Ureter (tissue), 1 donor: ENCODE results near the gene AKT2. TPM values are rescaled to one million over a fixed set of nuclear protein-coding genes. Genes with fewer than 3 reads are reported as not detected.

Experiments used
- DNase-seq: peaks from one replicate; pipeline ENCODE4 v3.0.0-alpha.2; 2020; ENCODE audit warnings: low spot score
- total RNA-seq: library from RNA; stranded (reverse); gene quantifications from one replicate; pipeline ENCODE4 v1.2.4, GENCODE V29; 2023
- donor health status: DM: yes; HTN: yes; CAD: no.

The AKT2 gene
- total RNA-seq, 1 donor from 2014 or later = 128 TPM

DNA sequence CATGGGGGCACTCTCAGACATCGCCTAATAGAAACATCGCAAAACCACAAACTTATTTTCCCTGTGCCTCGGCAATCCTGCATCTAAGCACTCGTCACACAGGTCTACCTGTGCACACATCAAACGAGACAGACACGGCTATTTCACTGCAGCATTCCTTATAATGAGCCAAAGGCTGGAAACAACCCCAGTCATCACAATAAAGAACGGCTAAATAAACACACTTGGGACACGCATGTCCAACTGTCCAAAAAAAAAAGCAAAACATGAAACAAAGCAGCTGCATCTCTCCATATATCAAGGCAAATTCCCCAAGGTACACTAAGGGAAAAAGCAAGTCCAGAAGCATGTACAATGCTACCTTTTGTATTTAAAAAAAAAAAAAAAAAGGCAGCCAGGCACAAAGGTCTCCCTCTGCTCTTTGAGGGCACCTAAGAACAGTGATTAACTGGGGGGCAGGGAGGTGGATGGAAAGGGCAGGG, 31.5 kb downstream of the AKT2 start:
- DNase-seq = no peak

DNA sequence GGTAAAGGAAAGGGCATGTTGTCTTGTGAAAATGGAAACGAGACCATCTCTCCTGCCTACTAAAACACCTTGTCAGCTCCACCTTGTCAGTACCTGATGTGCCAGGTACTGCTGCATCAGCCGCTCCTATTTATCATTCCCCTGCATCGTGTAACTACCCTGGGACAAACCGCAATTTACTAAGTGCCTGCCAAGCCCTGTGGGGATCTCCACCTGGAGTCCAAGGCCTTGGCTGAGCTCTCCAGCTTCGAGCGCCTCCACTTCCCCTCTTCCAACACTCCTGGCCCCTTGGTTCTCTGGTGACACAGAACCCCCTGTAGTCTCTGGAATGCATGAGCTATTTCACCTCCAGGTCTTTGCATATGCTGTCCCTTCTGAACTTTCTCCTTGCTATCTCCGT, 32.8 kb downstream of the AKT2 start:
- no peak for DNase-seq

DNA sequence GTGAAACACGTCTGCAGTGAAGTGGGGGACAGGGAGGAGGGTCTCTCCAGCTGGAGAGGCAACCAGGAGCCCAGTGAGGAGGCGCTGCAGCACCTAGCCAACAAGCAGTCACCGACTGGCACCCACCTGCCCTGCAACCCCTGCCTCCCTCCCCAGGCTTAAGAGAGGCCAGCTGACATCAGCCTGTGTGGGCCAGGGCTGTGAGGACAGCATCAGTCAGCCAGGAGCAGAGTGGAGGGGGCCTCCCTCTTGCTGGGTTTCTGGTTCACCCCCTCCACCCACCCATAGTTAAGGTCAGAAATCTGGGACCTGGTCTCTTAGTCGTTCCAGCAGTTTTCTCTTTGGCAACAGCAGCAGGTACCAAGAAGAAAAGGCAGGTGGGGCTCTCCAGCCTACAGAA, 33.2 kb downstream of the AKT2 start:
- no peak for DNase-seq

DNA sequence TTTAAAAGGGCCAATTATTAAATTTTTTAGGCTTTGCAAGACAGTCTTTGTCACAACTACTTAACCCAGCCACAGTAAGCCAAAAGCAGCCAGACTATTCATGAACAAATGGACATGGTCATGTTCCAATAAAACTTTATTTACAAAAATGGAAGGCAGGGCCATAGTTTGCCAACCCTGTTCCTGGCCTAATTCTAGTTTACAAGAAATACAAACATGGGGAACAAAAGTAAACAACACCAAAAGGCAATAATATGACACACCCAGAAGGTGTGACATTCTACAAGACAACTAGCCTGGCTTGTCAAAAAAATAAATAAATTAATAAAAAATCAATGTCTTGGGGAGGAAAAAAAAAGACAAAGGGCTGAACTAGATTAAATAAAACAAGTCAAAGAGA, 33.9 kb downstream of the AKT2 start:
- DNase-seq = no peak

DNA sequence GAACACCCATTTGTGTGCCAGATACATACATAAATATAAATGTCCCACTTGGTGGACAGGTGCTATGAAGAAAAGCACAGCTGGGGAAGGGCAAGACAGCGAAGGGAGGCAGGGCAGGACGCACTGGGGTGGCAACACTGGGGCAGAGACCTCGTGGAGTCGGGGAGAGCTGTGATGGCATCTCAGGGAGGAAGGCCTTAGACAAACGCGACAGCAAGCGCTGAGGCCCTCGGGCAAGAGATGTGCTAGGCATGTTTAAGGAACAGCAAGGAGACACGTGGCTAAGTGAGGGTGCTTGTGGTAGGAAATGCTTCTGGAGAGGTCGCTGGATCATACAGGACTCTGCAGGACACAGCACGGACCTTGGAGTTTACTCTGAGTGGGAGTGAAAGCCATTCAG, 35.4 kb downstream of the AKT2 start:
- no peak for DNase-seq

DNA sequence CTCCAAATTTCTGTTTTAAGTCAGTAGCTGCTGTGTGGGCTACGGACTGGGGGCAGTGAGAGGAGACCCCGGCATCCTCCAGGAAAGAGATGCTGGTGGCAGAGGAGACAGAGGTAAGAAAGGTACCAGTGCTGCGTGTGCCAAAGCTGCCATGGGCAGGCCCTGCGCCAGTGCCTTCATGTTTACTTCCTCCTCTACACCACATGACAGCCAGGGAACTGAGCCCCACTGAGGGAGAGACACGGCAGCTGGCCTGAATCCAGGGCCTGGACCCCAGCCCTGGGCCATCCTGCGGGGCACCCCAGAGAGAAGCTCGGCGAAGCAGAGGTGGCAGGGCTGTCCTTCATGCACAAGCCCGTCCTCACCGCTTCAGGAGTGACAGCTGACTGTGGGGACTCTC, 35.9 kb downstream of the AKT2 start:
- no peak for DNase-seq

DNA sequence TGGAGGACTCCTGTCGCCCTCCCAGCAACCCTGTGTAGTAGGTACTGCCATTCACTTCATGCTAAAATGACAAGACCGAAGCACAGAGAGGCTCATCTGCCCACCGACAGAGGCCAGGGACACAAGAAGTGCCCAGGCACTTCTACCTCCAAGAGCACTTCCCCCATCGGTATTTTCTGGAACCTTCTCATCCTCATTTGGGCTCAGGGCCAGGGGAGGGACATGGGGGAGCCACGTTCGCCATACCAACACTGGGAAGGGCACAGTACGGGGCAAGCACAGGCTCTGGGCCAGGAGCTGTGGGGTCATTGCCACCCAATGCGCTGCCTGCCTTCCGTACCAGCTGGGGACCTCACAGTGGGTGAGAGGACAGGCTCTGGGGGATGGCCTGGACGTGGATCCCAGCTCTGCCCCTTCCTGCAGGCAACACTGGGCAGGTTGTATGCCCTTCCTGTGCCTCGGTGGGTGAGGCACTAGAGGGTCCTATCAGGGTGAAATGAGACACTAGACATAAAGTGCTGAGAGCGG, 37.3 kb downstream of the AKT2 start:
- DNase-seq = no peak

DNA sequence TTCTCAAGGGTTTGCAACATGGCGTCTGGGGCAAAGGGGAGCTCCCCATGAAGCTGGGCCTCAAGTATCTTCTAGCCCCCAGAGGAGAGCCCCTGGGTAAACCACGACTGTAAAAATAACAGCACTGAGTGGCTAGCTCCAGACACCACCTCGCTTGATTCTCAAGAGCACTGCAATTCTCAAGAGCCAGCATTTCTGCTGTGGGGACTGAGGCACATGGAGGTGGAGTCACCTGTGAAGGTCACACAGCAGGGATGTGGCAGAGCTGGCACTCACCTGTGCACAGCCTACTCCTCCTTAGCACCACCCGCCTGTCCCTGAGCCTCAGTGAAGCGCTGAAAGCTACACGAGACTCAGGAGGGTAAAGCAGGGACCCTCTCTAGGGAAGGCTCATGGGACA, 38.0 kb downstream of the AKT2 start:
- DNase-seq = no peak

DNA sequence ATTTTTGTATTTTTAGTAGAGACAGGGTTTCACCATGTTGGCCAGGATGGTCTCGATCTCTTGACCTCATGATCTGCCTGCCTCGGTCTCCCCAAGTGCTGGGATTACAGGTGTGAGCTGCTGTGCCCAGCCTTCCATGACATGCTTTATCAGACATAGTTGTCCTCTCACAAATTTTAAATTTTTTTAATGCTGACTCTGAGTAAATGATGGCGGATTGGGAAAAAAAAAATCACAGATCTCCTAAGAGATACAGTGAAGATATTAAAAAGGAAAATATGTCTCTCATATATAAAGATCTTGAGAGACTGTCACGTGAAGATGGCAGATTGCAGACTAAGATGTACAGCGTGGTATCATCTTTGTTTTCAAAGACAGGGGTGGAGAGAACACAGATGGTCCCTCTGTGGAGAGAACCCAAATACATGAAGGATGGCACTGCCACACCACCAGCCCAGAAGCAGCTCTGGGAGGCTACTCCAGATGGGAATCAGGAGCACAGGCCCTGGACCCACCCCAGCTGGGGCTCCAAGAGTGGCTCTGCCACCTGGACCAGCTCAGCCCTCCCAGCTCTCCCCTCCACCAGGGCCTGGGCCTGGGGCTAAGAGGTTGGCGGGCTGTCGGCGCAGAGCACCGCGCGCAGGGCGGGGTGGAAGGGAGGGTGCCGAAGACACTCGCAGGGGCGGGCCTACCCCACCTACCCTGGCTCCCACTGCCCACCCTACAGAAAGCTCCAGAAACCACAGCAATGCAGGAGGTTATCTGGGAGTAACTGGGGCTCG, 38.7 kb downstream of the AKT2 start:
- DNase-seq = no peak

DNA sequence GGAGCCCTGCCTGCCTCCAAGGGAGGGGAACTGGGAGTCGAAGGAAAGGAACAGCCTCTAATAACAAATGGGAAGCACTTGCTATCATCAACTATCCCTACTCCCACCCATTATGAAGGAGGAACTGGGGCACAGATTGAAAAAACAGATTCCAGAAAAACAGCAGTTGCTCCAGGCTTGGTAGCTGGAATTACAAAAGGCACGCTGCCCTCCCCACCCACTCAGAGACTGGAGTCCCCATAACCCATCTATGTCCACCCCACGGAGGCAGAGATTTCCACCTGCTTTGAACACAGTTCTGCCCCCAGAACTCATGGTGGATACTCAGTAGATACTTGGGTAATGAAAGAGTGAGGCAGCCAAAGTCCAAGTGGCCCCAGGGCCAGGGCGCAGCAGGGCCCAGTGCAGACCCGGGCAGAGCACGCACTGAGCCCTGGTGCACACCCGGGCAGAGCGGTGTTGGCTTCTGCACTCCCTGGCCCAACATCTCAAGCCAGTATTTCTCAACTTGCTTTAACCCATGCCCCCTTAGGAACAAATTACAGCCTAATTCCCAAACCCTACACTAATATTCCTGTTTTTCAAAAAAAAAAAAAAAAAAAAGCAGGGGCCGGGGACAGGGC, 39.5 kb downstream of the AKT2 start:
- DNase-seq = no peak

DNA sequence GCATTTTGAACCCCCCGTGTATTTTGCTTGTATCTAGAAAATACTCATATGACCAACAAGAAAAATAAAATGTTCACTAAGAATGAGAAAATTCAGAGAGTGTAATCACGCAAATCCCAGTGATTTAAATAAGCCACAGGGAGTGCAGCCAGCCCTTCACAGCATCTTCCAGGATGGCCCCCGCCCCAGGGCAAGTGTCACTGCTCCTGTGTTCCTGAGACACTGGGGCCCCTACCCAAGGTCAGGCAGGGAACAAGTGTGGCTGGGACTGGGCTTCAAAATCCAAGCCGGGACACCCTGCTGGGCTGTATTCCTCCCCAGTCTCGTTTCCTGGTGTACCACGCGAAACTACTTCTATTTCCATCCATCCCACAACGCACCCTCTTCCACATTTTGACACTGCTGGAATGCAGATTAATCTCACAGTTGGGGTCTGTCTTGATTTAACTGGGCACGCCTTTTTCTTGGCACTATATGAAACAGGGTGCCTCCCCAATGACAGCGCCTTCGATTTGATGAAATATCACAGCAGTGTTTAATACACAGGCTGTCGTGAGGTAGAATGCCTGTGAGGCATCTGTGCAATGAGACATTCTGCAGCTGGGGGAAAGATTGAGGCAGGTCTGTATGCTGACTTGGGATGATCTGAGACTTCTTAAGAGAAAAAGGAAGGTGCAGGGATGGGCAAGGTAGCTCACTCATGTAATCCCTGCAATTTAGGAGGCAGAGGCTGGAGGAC, 40.4 kb downstream of the AKT2 start:
- DNase-seq = no peak

DNA sequence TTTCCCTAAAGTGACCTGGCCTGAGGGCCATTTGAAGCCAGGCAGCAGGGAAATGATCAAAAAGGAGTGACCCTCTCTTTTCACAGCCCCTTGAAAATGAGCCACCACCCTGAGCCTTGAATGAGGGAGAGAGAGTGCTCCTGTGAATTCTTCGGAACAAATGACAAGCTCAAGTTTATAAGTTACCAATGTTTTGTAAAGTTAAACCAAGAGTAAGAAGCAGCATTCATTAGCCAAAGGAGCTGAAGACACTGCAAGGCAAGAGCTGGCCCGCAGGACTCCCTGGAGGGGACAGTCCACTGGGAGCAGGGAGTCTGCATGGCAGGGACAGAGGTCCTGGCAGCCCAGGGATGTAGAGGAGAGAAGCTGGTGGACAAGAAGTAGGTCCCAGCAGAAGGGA, 42.0 kb downstream of the AKT2 start:
- DNase-seq = no peak

DNA sequence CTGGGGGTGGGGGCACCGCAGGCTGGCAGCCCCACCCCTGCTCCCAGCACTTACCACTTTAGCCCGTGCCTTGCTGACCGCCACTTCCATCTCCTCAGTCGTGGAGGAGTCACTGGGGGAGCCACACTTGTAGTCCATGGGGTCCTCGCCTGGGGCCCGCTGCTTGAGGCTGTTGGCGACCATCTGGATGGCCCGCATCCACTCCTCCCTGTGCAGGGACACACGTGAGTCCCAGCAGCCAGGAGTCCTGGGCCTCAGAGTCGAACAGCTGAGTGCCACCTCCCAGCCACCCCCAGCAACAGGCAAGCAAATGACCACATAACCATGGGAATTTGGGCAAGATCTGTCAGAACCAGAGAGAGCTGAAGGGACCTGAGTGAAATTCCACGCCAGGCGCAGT, 42.7 kb downstream of the AKT2 start:
- DNase-seq = no peak

DNA sequence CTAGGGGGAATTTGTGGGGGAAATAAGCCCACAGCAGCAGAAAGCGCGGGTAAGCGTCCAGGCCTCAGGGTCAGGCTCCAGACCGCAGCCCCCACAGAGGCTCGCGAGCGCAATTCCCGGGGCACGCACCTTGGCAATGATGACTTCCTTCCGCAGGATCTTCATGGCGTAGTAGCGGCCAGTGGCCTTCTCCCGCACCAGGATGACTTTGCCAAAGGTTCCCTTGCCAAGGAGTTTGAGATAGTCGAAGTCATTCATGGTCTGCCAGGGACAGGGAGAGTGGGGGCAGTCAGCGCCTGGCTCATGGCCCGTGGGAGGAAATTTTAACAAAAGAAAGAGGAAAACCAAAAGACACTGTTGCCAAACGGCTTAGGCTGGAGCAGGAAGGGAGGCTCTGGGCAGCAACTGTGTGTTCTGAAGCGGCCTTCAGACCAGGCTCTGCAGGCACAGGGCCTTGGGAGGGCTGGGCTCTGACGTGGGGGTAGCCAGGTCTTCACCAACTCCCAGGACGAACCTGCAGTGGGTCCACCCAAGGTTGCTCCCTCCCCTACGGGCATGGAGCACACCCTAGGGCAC, 43.2 kb downstream of the AKT2 start:
- DNase-seq = no peak

DNA sequence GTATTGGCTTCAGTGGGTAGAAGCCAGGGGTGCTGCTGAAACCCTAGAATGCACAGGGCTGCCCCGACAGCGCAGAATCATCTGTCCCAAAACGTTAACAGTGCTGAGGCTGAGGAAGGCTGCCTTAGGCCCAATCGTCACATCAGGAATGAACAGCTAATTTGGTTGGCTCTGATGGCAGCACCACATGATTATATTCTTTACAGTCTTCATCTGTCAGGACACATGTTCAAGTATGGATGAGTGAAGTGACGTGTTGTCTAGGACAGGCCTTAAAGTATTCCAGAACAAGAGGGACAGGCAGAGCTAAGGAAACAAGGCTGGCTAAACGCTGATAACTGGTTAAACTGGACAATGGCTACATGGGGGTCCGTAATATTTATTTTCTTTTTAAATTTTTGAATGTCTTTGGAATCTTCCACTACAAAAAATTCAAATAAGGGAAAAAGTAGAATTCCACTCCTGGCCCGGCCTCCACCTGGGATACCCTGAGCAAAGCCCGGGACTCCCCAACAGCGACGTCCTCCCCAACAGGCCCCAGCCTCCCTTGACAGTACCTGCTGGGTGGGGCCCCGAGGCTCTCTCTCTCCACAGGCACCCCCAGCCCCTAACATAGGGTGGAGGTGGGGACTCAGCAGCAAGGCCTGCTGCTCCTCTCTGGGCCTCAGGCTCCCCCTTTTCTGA, 43.9 kb downstream of the AKT2 start:
- no peak for DNase-seq

DNA sequence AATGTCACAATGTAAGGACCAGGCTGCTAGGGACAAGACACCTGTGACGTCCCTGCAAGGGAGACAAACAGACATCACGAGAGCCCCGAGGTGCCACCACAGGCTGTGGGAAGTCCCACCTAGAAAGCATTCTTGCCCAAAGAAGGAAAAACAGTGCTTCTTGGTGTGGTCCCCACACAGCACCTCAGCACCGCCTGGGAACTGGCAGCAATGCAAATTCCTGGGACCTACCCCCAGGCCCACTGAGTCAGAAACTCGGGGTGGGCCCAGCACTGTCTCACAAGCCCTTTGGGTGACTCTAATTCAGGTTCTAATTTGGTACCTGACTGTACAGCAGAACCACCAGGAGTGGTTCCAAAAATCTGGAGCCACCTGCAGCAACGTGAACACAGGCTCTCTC, 44.8 kb downstream of the AKT2 start:
- no peak for DNase-seq

DNA sequence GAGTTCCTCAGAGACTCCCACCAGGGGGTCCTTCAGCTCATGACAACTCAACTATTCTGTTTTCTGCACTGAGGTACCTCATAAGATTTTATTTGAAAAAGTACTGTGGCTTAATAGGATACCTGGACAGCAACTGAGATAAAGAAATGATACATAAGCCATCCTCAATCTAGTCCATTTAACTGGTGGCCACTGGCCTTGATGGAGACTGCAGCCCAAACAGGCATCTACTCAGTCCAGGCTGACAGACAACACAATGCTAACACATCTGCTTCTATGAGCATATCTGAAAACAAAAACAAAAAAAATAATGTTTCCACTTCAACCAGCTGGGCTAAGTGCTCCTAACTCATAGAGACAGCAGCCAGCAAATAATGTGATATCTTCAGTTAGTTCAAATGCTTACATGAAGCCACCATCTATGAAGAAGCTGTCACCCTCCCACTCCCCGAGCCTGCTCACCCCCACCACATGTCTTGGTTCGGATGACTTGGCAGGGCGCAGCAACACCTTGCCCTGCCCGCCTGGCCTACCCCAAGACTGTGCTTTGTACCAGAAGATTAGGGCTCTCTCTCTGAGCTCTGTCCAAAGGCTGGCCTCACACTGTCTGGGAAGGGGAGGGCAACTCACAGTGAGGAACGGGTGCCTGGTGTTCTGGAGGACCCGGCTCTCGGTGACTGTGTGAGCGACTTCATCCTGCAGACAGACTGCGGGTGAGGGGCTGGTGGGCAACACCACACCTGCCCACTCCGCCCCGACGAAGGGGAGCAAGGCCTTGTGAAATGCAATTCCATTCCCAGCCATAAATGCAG, 45.5 kb downstream of the AKT2 start:
- no peak for DNase-seq

DNA sequence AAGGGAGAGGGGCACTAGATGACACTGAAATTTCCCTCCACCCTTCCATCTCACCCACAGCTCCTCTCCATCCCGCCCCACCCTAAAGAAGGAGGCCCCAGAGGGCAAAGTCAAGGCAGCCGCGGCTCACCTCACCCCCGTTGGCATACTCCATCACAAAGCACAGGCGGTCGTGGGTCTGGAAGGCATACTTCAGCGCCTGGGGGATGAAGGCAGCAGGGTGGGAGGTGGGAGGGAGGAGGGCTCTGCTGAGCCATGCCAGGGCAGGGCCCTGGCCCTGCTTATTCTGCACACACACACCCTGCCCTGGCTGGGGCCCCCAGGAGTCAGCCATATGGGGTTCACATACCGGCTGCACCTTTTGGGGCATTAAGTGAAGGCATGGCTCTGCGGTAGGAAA, 46.4 kb downstream of the AKT2 start:
- DNase-seq = no peak

DNA sequence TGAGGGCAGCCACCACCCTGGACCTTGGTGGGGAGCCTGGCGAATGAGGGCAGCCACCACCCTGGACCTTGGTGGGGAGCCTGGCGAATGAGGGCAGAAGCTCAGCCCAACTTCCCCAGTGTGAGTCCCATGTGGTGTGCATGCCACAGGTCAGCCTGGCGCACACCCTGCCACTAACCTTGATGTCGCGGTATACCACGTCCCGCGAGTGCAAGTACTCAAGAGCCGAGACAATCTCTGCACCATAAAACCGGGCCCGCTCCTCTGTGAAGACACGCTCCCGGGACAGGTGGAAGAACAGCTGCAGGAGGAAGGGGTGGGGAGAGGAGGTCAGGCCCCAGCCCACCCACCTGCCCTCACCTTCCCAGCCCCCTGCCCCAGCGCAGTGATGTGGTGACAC, 47.4 kb downstream of the AKT2 start:
- DNase-seq = no peak

DNA sequence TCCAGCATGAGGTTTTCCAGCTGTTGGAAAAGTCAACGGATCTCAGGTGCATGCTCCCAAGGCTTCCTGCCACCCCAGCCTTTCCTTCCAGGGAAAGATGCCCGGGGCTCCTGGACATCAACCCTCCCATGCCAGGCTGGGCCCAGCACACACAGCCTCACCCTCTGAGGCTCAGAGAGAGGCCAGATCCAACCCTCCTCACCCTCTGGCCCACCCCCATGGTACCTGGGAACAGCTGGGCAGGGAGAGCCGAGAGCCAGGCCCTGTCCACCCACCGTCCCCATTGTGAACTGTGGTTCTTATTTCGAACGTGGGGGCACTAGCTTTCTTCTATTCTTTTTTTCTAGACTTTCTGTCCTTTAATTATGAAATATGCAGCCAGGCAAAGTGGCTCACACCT, 48.8 kb downstream of the AKT2 start:
- no peak for DNase-seq

DNA sequence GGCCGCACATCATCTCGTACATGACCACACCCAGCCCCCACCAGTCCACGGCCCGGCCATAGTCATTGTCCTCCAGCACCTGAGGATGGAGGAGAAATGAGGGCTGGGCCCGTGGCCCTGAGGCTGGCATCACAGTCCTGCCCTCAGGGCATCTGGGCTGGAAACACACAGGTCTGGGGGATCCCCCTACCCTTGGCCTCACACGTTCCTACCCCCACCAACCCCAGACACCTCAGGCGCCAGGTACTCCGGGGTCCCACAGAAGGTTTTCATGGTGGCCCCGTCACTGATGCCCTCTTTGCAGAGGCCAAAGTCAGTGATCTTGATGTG, 49.2 kb downstream of the AKT2 start:
- no peak for DNase-seq
